ENCODE results near the gene HYAL4.
"Not testable (repeated sequence)": the region's sequence is repeated elsewhere in the genome, so short reads cannot be mapped to it uniquely, and the experiment has no call there.

Gene HYAL4

GRCh38 chr7:123844712-123845219 is at the start of gene HYAL4:
Gene HYAL4 (plus strand): TSS chr7:123845169. CDS start chr7:123868274, 23,105 bp downstream.
- DNase-seq: no peak

GRCh38 chr7:123795917-123796316 is 49.1 kb upstream of the HYAL4 start:
- DNase-seq: peak; percentile 32

GRCh38 chr7:123796568-123796967 is 48.4 kb upstream of the HYAL4 start:
- no peak for DNase-seq

- peak; percentile 90 for DNase-seq
Measured at GRCh38 chr7:123797673-123798531, 47.1 kb upstream of the HYAL4 start.

- DNase-seq: peak; percentile 63
Measured at GRCh38 chr7:123798532-123799188, 46.3 kb upstream of the HYAL4 start.

- no peak for DNase-seq
Measured at GRCh38 chr7:123802249-123802648, 42.7 kb upstream of the HYAL4 start.

GRCh38 chr7:123805287-123805686 is 39.7 kb upstream of the HYAL4 start:
- DNase-seq: no peak

- DNase-seq: no peak
Measured at GRCh38 chr7:123809471-123809870, 35.5 kb upstream of the HYAL4 start.

- no peak for DNase-seq
Measured at GRCh38 chr7:123811056-123811455, 33.9 kb upstream of the HYAL4 start.

- no peak for DNase-seq
Measured at GRCh38 chr7:123816916-123817315, 28.1 kb upstream of the HYAL4 start.

GRCh38 chr7:123819001-123819400 is 26.0 kb upstream of the HYAL4 start:
- DNase-seq: peak; percentile 10

GRCh38 chr7:123819795-123820194 is 25.2 kb upstream of the HYAL4 start:
- DNase-seq: not testable (repeated sequence)

- DNase-seq: no peak
Measured at GRCh38 chr7:123820864-123821263, 24.1 kb upstream of the HYAL4 start.

GRCh38 chr7:123821320-123821719 is 23.6 kb upstream of the HYAL4 start:
- no peak for DNase-seq

- no peak for DNase-seq
Measured at GRCh38 chr7:123823898-123824753, 20.8 kb upstream of the HYAL4 start.

GRCh38 chr7:123824754-123825067 is 20.3 kb upstream of the HYAL4 start:
- DNase-seq: peak; percentile 88

GRCh38 chr7:123828805-123829204 is 16.2 kb upstream of the HYAL4 start:
- no peak for DNase-seq

GRCh38 chr7:123836656-123837055 is 8.3 kb upstream of the HYAL4 start:
- no peak for DNase-seq

- not testable (repeated sequence) for DNase-seq
Measured at GRCh38 chr7:123839106-123839505, 5.9 kb upstream of the HYAL4 start.

GRCh38 chr7:123844142-123844541 is 827 bp upstream of the HYAL4 start:
- not testable (repeated sequence) for DNase-seq

- peak; percentile 62 for DNase-seq
Measured at GRCh38 chr7:123845823-123846216, 851 bp downstream of the HYAL4 start.

- peak; percentile 38 for DNase-seq
Measured at GRCh38 chr7:123846217-123846891, 1.4 kb downstream of the HYAL4 start.

GRCh38 chr7:123847868-123848267 is 2.9 kb downstream of the HYAL4 start:
- DNase-seq: no peak
